CD4-positive, alpha-beta T cell (primary cell): Measurements from ENCODE around the gene CCDC102B. TPM values are rescaled to one million over a fixed set of nuclear protein-coding genes. Genes with fewer than 3 reads are reported as not detected.

Experiments
- ATAC-seq: fragments of 200-7000 bp; cut with Tn5 transposase; one replicate; pipeline ENCODE4 v1.10.0; 2022; ENCODE audit warnings: mild to moderate bottlenecking; ENCODE audit not compliant: poor library complexity
- CTCF ChIA-PET: fragments of 350-600 bp; sonication (Branson Sonifier 250); formaldehyde crosslinking; loops from one replicate; lab custom pipeline; 2021; ENCODE audit warnings: antibody characterized with exemption, inconsistent platforms; lab: Charles Lee
- POLR2A ChIA-PET: fragments of 350-600 bp; sonication (Branson Sonifier 250); formaldehyde crosslinking; loops from one replicate; lab custom pipeline; 2021; ENCODE audit warnings: antibody characterized with exemption, inconsistent platforms; lab: Charles Lee
- DNase-seq, 14 experiments: peaks; one replicate each; pipeline ENCODE4 v3.0.0-alpha.2; 2013 to 2020; ENCODE audit warnings: mixed read lengths in 2 of 14
- H3K27ac ChIP-seq, 2 donors: one replicate each; pipeline versions ENCODE4 v1.5.1 to v1.7.0; 2013; ENCODE audit warnings: low read length in 2 of 2, low read depth in 1 of 2, mild to moderate bottlenecking in 1 of 2
- H3K27me3 ChIP-seq, 2 experiments: 1 replicate in 1 of 2; 2 replicates in 1 of 2; pipeline versions ENCODE4 v1.6.1 to v1.7.0; 2013; ENCODE audit warnings: low read length in 2 of 2, control low read depth in 1 of 2, mild to moderate bottlenecking in 1 of 2, moderate library complexity in 1 of 2; ENCODE audit not compliant: insufficient read depth in 2 of 2, control insufficient read depth in 1 of 2
- H3K36me3 ChIP-seq: one replicate; pipeline ENCODE4 v1.6.1; 2013; ENCODE audit warnings: low read length, control low read depth; ENCODE audit not compliant: insufficient read depth
- H3K4me1 ChIP-seq: one replicate; pipeline ENCODE4 v1.6.1; 2013; ENCODE audit warnings: low read length, control low read depth; ENCODE audit not compliant: insufficient read depth
- H3K4me3 ChIP-seq: one replicate; pipeline ENCODE4 v1.5.1; 2013; ENCODE audit warnings: mild to moderate bottlenecking, low read length, moderate library complexity
- H3K9me3 ChIP-seq, 2 experiments: 1 replicate in 1 of 2; 2 replicates in 1 of 2; pipeline versions ENCODE4 v1.6.1 to v1.7.0; 2013; ENCODE audit warnings: low read length in 2 of 2, mild to moderate bottlenecking in 2 of 2, control low read depth in 1 of 2, moderate library complexity in 1 of 2; ENCODE audit not compliant: control insufficient read depth in 1 of 2, insufficient read depth in 1 of 2
- H3K27ac Mint-ChIP-seq: one replicate; pipeline ENCODE4 v1.8.0; 2020; ENCODE audit warnings: mixed read lengths
- H3K27me3 Mint-ChIP-seq: one replicate; pipeline ENCODE4 v1.8.0; 2021; ENCODE audit warnings: mixed read lengths
- H3K36me3 Mint-ChIP-seq: one replicate; pipeline ENCODE4 v1.8.0; 2021; ENCODE audit warnings: low read depth, mixed read lengths
- H3K4me1 Mint-ChIP-seq: one replicate; pipeline ENCODE4 v1.8.0; 2021; ENCODE audit warnings: low read depth, mixed read lengths
- H3K4me3 Mint-ChIP-seq: one replicate; pipeline ENCODE4 v1.8.0; 2020; ENCODE audit warnings: mild to moderate bottlenecking, mixed read lengths
- H3K9me3 Mint-ChIP-seq: one replicate; pipeline ENCODE4 v1.8.0; 2020; ENCODE audit warnings: mixed read lengths
- intact Hi-C, 2 experiments: fragments of 100-400 bp; cut with DNase I in 1 of 2; cut with micrococcal nuclease in 1 of 2; formaldehyde crosslinking; loops; one replicate each; pipeline versions ENCODE4 v1.15.1 to v1.9.0; 2023 to 2025; cut with DNase I, micrococcal nuclease
- total RNA-seq, 174 experiments: library from RNA in 2 of 174; stranded (reverse) in 2 of 174; gene quantifications; one replicate each; pipeline ENCODE4 v1.2.3 and lab custom pipeline; 2021 to 2026
- TF ChIP-seq, protein P1 (sequence below): fragments of 200-600 bp; IDR thresholded peaks from one replicate; pipeline ENCODE4 v1.8.0; 2022; ENCODE audit warnings: antibody characterized with exemption, mild to moderate bottlenecking

Gene CCDC102B
- total RNA-seq, 2 experiments from 2014 or later: 2.6 to 3.0 TPM

DNA sequence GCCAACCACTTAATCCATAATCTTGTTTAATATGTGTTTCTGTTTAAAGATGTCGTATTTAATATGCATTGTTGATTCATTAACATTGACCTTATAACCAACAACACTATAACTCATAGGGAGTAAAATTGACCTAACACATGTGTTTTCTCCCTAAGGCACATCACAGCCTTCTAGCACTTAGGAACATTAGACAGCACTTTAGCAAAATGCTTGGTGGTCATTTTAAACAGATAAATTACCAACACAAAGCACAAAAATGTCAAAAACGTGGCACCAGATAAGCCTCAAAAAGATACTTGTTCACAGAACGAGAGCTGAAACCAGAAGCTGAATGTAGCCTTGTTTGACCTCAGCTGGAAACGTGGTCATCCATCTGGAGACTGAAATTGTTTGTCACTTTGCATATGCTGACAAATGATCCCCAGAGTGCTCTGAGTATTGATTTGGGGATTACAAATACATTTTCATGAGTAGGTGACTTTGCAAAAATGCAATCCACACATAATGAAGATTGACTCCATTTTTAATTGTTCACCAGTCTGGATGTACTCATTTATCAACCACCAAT, 139.2 kb downstream of the CCDC102B start:
- no peak for DNase-seq
- POLR2A ChIA-PET: no interaction called here
- Mint-ChIP-seq H3K27ac (no peak overlapping the region), H3K27me3 (no peaks in the 10 kb centered on the region), H3K4me3 (no peak overlapping the region), H3K36me3 (no peaks in the 10 kb centered on the region), H3K4me1 (no peaks in the 10 kb centered on the region), H3K9me3 (no peaks in the 10 kb centered on the region)
- CTCF ChIA-PET: interaction anchor here (0.5 kb wide), 1 partner anchor 1207 kb away, joined by 3 read pairs; no protein-coding TSS in a partner anchor
- intact Hi-C loops: no loop called here
- Histone ChIP-seq H3K27ac (no peak overlapping the region), H3K4me3 (no peak overlapping the region), H3K36me3 (no peaks in the 10 kb centered on the region), H3K27me3 (no peaks in the 10 kb centered on the region), H3K9me3 (no peaks in the 10 kb centered on the region), H3K4me1 (no peaks in the 10 kb centered on the region)
- no peak for ATAC-seq
- TF ChIP-seq, protein P1, sequence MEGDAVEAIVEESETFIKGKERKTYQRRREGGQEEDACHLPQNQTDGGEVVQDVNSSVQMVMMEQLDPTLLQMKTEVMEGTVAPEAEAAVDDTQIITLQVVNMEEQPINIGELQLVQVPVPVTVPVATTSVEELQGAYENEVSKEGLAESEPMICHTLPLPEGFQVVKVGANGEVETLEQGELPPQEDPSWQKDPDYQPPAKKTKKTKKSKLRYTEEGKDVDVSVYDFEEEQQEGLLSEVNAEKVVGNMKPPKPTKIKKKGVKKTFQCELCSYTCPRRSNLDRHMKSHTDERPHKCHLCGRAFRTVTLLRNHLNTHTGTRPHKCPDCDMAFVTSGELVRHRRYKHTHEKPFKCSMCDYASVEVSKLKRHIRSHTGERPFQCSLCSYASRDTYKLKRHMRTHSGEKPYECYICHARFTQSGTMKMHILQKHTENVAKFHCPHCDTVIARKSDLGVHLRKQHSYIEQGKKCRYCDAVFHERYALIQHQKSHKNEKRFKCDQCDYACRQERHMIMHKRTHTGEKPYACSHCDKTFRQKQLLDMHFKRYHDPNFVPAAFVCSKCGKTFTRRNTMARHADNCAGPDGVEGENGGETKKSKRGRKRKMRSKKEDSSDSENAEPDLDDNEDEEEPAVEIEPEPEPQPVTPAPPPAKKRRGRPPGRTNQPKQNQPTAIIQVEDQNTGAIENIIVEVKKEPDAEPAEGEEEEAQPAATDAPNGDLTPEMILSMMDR: no peak

DNA sequence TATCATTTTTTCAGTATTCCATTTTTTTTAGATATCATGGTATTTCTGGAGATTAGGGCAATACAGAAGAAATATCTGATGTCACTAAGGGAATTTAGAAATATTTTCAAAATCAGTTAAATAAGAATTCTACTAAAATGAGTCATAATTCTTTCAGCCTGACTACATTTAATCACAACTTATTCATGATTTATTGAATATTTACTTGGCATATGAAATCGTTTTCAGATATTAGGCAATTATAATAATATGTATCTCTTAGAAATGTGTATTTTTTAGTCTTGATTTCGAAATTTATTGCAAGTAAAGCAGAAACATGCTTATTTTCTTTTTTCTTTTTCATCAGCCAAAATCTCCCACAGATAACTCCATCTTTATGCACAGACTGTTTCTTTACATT, 142.2 kb downstream of the CCDC102B start:
- intact Hi-C loops: no loop called here
- TF ChIP-seq, protein P1: no peak
- no peaks in the 10 kb centered on the region for H3K4me1 Mint-ChIP-seq
- no peaks in the 10 kb centered on the region for H3K4me1 ChIP-seq
- H3K27me3 Mint-ChIP-seq: no peaks in the 10 kb centered on the region
- no peaks in the 10 kb centered on the region for H3K36me3 ChIP-seq
- no peaks in the 10 kb centered on the region for H3K9me3 ChIP-seq
- H3K27ac Mint-ChIP-seq: no peak overlapping the region
- no peaks in the 10 kb centered on the region for H3K27me3 ChIP-seq
- no peak overlapping the region for H3K4me3 Mint-ChIP-seq
- ChIA-PET POLR2A (no interaction called here), CTCF (no interaction called here)
- no peaks in the 10 kb centered on the region for H3K9me3 Mint-ChIP-seq
- H3K4me3 ChIP-seq: no peak overlapping the region
- ATAC-seq (no peak), DNase-seq (no peak)
- H3K36me3 Mint-ChIP-seq: no peaks in the 10 kb centered on the region
- H3K27ac ChIP-seq: no peak overlapping the region

DNA sequence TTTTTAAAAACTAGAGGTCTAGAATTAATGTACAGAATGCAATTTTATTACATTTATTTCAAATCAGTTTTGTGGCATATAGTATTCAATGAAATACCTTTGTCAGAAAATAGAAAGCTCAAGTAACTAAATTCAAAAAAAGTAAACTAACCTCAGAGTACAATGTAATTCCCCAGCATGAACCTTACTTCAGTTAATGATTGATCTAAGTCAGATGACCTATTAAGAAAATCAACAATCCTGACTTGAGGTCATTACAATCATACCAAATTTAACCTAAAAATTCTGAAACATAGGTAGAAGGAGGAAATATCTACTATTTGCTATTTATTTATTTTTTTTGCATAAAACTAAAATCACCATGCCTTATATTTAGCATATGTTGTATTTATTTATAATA, 142.9 kb downstream of the CCDC102B start:
- Histone ChIP-seq H3K36me3 (no peaks in the 10 kb centered on the region), H3K4me1 (no peaks in the 10 kb centered on the region), H3K27me3 (no peaks in the 10 kb centered on the region), H3K27ac (no peak overlapping the region), H3K9me3 (no peaks in the 10 kb centered on the region), H3K4me3 (no peak overlapping the region)
- Mint-ChIP-seq H3K9me3 (no peaks in the 10 kb centered on the region), H3K4me1 (no peaks in the 10 kb centered on the region), H3K36me3 (no peaks in the 10 kb centered on the region), H3K27ac (no peak overlapping the region), H3K4me3 (no peak overlapping the region), H3K27me3 (no peaks in the 10 kb centered on the region)
- CTCF ChIA-PET: no interaction called here
- POLR2A ChIA-PET: interaction anchor here (0.6 kb wide), 1 partner anchor 1347 kb away, joined by 4 read pairs; no protein-coding TSS in a partner anchor
- TF ChIP-seq, protein P1: no peak
- DNase-seq (no peak), ATAC-seq (no peak)
- intact Hi-C loops: no loop called here
